B cell (primary cell): ENCODE measurements around the gene SYNE2. TPM values are rescaled to one million over a fixed set of nuclear protein-coding genes. Genes with fewer than 3 reads are reported as not detected.
"Not testable (repeated sequence)": the region's sequence is repeated elsewhere in the genome, so short reads cannot be mapped to it uniquely, and the experiment has no call there.

Source experiments
- ATAC-seq: fragments of 200-7000 bp; cut with Tn5 transposase; one replicate; pipeline ENCODE4 v1.10.0; 2021; ENCODE audit warnings: low read depth, mild to moderate bottlenecking, moderate number of reproducible peaks, moderate library complexity
- CTCF ChIA-PET: fragments of 350-600 bp; sonication (Branson Sonifier 250); formaldehyde crosslinking; loops from one replicate; lab custom pipeline; 2021; ENCODE audit warnings: antibody characterized with exemption, inconsistent platforms; lab: Charles Lee
- POLR2A ChIA-PET: fragments of 350-600 bp; sonication (Branson Sonifier 250); formaldehyde crosslinking; loops from one replicate; lab custom pipeline; 2021; ENCODE audit warnings: antibody characterized with exemption; lab: Charles Lee
- DNase-seq: peaks from one replicate; pipeline ENCODE4 v3.0.0; 2013
- H2AFZ ChIP-seq: 2 replicates; pipeline ENCODE4 v1.6.1; 2012; ENCODE audit warnings: mild to moderate bottlenecking, low read depth, low read length; ENCODE audit not compliant: insufficient read depth, poor library complexity, severe bottlenecking
- H3K27ac ChIP-seq, 2 donors: 1 replicate in 1 of 2; 2 replicates in 1 of 2; pipeline ENCODE4 v1.5.1; 2012 to 2013; ENCODE audit warnings: low read length in 2 of 2, mild to moderate bottlenecking in 2 of 2, moderate library complexity in 1 of 2
- H3K27me3 ChIP-seq, 4 experiments: fragments of 200-600 bp in 1 of 4; sonication (generic) in 1 of 4; replicated peaks in 1 of 4; 1 replicate in 2 of 4; 2 replicates in 2 of 4; pipeline versions ENCODE4 v1.6.1 to v1.7.0; 2013 to 2016; ENCODE audit warnings: low read length in 3 of 4, mild to moderate bottlenecking in 2 of 4, mixed read lengths in 1 of 4, moderate library complexity in 1 of 4; ENCODE audit not compliant: insufficient read depth in 4 of 4, control insufficient read depth in 3 of 4; ENCODE audit errors: control extremely low read depth in 1 of 4
- H3K36me3 ChIP-seq, 2 experiments: replicated peaks in 1 of 2; 1 replicate in 1 of 2; 2 replicates in 1 of 2; pipeline versions ENCODE4 v1.6.1 to v1.7.1; 2013; ENCODE audit warnings: low read length in 1 of 2; ENCODE audit not compliant: insufficient read depth in 2 of 2, control insufficient read depth in 1 of 2; ENCODE audit errors: control extremely low read depth in 1 of 2, extremely low read depth in 1 of 2
- H3K4me1 ChIP-seq, 2 donors: fragments of 200-600 bp in 1 of 2; sonication (generic) in 1 of 2; 1 replicate in 1 of 2; 2 replicates in 1 of 2; pipeline versions ENCODE4 v1.5.1 to v1.6.1; 2013 to 2017; ENCODE audit warnings: low read length in 2 of 2; ENCODE audit not compliant: control insufficient read depth in 2 of 2, insufficient read depth in 2 of 2
- H3K4me2 ChIP-seq: replicated peaks from 2 replicates; pipeline ENCODE3; 2012; ENCODE audit warnings: mild to moderate bottlenecking, low read depth, low read length; ENCODE audit not compliant: poor library complexity, severe bottlenecking
- H3K4me3 ChIP-seq, 5 experiments: fragments of 200-600 bp in 1 of 5; sonication (generic) in 1 of 5; 1 replicate in 3 of 5; 2 replicates in 2 of 5; pipeline versions ENCODE4 v1.5.1 to v1.7.0; 2011 to 2016; ENCODE audit warnings: low read length in 4 of 5, mild to moderate bottlenecking in 4 of 5, low read depth in 2 of 5, control low read depth in 1 of 5, moderate library complexity in 1 of 5; ENCODE audit not compliant: insufficient read depth in 1 of 5; ENCODE audit errors: control extremely low read depth in 1 of 5, extremely low read depth in 1 of 5
- H3K79me2 ChIP-seq: fragments of 200-600 bp; sonication (generic); one replicate; pipeline ENCODE4 v1.6.0; 2016; ENCODE audit warnings: low read length; ENCODE audit not compliant: control insufficient read depth, insufficient read depth
- H3K9ac ChIP-seq: fragments of 200-600 bp; sonication (generic); 2 replicates; pipeline ENCODE4 v1.6.1; 2017; ENCODE audit warnings: mild to moderate bottlenecking, low read length, moderate library complexity
- H3K9me3 ChIP-seq, 3 donors: one replicate each; pipeline versions ENCODE4 v1.6.1 to v1.7.1; 2013; ENCODE audit warnings: low read length in 2 of 3; ENCODE audit not compliant: control insufficient read depth in 2 of 3, insufficient read depth in 1 of 3; ENCODE audit errors: control extremely low read depth in 1 of 3
- H4K20me1 ChIP-seq: 2 replicates; pipeline ENCODE4 v1.6.0; 2012; ENCODE audit warnings: mild to moderate bottlenecking, low read length; ENCODE audit not compliant: insufficient read depth, control insufficient read depth, poor library complexity, severe bottlenecking
- H3K27ac Mint-ChIP-seq: one replicate; pipeline ENCODE4 v1.8.0; 2021; ENCODE audit warnings: mixed read lengths
- H3K27me3 Mint-ChIP-seq: one replicate; pipeline ENCODE4 v1.8.0; 2021; ENCODE audit warnings: mixed read lengths
- H3K4me1 Mint-ChIP-seq: one replicate; pipeline ENCODE4 v1.8.0; 2021; ENCODE audit warnings: mixed read lengths
- H3K4me3 Mint-ChIP-seq: one replicate; pipeline ENCODE4 v1.8.0; 2021; ENCODE audit warnings: mixed read lengths
- H3K9me3 Mint-ChIP-seq: one replicate; pipeline ENCODE4 v1.8.0; 2022; ENCODE audit warnings: mixed read lengths; ENCODE audit not compliant: insufficient read depth
- EZH2 ChIP-seq: IDR thresholded peaks from 2 replicates; pipeline ENCODE4 v1.6.1; 2012; ENCODE audit warnings: borderline replicate concordance, low read depth, mild to moderate bottlenecking, moderate library complexity, low read length; ENCODE audit not compliant: insufficient read depth, poor library complexity, severe bottlenecking
- WGBS: methylation state at CpG from one replicate; pipeline ENCODE4 v1.1.5; 2013; ENCODE audit warnings: missing lambda C conversion rate; ENCODE audit not compliant: insufficient coverage; 5-methylcytosine and 5-hydroxymethylcytosine counted together
- intact Hi-C: fragments of 100-400 bp; cut with micrococcal nuclease; formaldehyde crosslinking; loops from one replicate; pipeline ENCODE4 v1.10.0; 2022
- polyA plus RNA-seq: library from polyadenylated mRNA; depleted of rRNA; stranded (reverse); fragments of >200 nt; gene quantifications from 2 replicates; pipeline ENCODE4 v1.2.3, GENCODE V29; 2012
- total RNA-seq, 2 donors: library from RNA; stranded (reverse); fragments of 120-200 nt in 1 of 2; gene quantifications; 1 replicate in 1 of 2; 2 replicates in 1 of 2; pipeline versions ENCODE4 v1.2.3 to v1.2.4, GENCODE V29; 2013 to 2022
- TF ChIP-seq, protein P1 (sequence below): fragments of 200-600 bp; IDR thresholded peaks from one replicate; pipeline ENCODE4 v1.8.0; 2022; ENCODE audit warnings: antibody characterized with exemption, mild to moderate bottlenecking

The SYNE2 gene
- total and polyA plus RNA-seq, 2 donors (not counting 1 experiment from before 2014, with no cell fraction given) = 39.5 to 105 TPM

DNA sequence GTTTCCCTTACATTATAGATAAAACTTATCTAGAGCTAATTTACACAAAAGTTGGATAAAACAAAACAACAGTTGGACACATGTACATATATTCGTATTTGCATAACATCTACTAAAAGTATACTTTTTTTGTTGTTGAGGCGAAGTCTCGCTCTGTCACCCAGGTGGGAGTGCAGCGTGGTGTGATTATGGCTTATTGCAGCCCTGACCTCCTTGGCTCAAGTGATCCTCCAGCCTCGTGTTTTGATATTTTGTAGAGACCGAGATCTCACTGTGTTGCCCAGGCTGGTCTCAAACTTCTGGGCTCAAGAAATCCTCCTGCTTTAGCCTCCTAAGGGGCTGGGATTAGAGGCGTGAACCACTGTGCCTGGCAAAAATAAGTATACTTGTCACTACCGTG is 9.4 kb downstream of the SYNE2 start:
- no peak for ATAC-seq
- CTCF ChIA-PET = no interaction called here
- H3K4me3 Mint-ChIP-seq = peak overlapping the region; percentile 11
- Histone ChIP-seq H3K4me1 (peaks cover 21 to 29% of the 10 kb centered on the region in 2 donors), H4K20me1 (no peaks in the 10 kb centered on the region), H3K9me3 (no peaks in the 10 kb centered on the region), H3K4me2 (no peak overlapping the region), H3K27me3 (no peaks in the 10 kb centered on the region), H3K4me3 (no peak overlapping the region), H3K27ac (no peak overlapping the region), H3K79me2 (peaks cover 54% of the 10 kb centered on the region), H2AFZ (no peak overlapping the region), H3K36me3 (no peaks in the 10 kb centered on the region), H3K9ac (no peak overlapping the region)
- intact Hi-C loops = loop anchor here (1.0 kb wide), 1 partner anchor 8 kb away; no protein-coding TSS in a partner anchor
- no peak overlapping the region for H3K27ac Mint-ChIP-seq
- no peaks in the 10 kb centered on the region for H3K27me3 Mint-ChIP-seq
- TF ChIP-seq, protein P1, sequence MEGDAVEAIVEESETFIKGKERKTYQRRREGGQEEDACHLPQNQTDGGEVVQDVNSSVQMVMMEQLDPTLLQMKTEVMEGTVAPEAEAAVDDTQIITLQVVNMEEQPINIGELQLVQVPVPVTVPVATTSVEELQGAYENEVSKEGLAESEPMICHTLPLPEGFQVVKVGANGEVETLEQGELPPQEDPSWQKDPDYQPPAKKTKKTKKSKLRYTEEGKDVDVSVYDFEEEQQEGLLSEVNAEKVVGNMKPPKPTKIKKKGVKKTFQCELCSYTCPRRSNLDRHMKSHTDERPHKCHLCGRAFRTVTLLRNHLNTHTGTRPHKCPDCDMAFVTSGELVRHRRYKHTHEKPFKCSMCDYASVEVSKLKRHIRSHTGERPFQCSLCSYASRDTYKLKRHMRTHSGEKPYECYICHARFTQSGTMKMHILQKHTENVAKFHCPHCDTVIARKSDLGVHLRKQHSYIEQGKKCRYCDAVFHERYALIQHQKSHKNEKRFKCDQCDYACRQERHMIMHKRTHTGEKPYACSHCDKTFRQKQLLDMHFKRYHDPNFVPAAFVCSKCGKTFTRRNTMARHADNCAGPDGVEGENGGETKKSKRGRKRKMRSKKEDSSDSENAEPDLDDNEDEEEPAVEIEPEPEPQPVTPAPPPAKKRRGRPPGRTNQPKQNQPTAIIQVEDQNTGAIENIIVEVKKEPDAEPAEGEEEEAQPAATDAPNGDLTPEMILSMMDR = no peak
- no peak for TF ChIP-seq EZH2
- POLR2A ChIA-PET = no interaction called here
- no peaks in the 10 kb centered on the region for H3K9me3 Mint-ChIP-seq
- DNase-seq = no peak
- H3K4me1 Mint-ChIP-seq = peaks cover 43% of the 10 kb centered on the region
- 87% methylated on average over 3 of the region's 8 CpGs for WGBS

DNA sequence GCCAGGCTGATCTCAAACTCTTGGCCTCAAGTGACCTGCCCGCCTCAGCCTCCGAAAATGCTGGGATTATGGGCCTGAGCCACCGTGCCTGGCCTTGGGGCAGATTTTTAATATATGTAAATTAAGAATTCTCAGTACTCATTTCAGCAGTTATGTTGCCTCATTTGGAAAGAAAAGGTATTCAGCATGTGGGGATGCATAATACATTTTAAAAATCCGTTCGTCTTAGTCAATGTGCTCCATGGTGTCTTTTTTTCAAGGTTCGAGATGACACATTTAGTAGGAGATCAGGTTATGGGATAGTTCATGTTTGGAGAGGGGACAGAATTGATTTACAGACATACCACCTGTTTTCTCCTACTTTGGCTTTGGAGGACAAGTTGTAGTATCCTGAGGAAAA is 10.2 kb downstream of the SYNE2 start:
- Histone ChIP-seq H3K4me3 (no peak overlapping the region), H3K4me2 (no peak overlapping the region), H3K27ac (no peak overlapping the region), H3K4me1 (peaks cover 29 to 38% of the 10 kb centered on the region in 2 donors), H3K79me2 (peaks cover 47% of the 10 kb centered on the region), H2AFZ (no peak overlapping the region), H3K9me3 (no peaks in the 10 kb centered on the region), H4K20me1 (no peaks in the 10 kb centered on the region), H3K27me3 (no peaks in the 10 kb centered on the region), H3K36me3 (no peaks in the 10 kb centered on the region), H3K9ac (no peak overlapping the region)
- DNase-seq = no peak
- no peaks in the 10 kb centered on the region for H3K9me3 Mint-ChIP-seq
- H3K4me3 Mint-ChIP-seq = peak overlapping the region; percentile 52
- ChIA-PET POLR2A (no interaction called here), CTCF (interaction anchor here (1.6 to 1.9 kb wide), 2 partner anchors 8 to 10 kb away, joined by 5 to 11 read pairs; partner anchors contain the start of gene SYNE2)
- no peak for ATAC-seq
- no peak for TF ChIP-seq EZH2
- TF ChIP-seq, protein P1 = no peak
- H3K4me1 Mint-ChIP-seq = peaks cover 43% of the 10 kb centered on the region
- WGBS = no CpG with 5 or more reads among the region's 6 CpGs
- peak overlapping the region; percentile 78 for H3K27ac Mint-ChIP-seq
- H3K27me3 Mint-ChIP-seq = no peaks in the 10 kb centered on the region
- intact Hi-C loops = no loop called here

DNA sequence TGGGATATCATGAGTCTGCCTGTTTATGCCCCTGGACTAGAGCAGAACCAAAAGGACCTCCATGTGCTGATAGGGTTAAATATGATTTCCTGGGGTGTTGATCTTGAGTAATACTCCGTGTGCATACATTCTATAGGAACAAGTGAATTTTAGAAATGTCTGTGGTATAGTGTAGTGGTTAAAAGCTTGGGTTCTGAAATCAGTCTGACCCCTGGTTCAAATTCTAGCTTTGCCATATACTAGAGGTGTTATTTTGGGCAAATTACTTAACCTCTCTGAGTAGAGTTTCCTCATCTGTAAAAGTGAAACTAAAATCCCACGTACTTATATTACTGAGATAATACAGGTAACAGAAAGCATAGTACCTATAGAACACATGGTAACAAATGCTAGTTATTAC is 12.0 kb downstream of the SYNE2 start:
- H3K27ac Mint-ChIP-seq = peak overlapping the region; percentile 83
- Histone ChIP-seq H3K79me2 (peaks cover 37% of the 10 kb centered on the region), H3K27ac (peak overlapping the region; percentile 53 to 77), H3K4me1 (peaks cover 46 to 55% of the 10 kb centered on the region in 2 donors), H3K9ac (peak overlapping the region; percentile 51), H3K4me2 (peak overlapping the region; percentile 50), H3K4me3 (peak overlapping the region in 3 of 5 experiments; percentile 11 to 46 (median 15)), H2AFZ (peak overlapping the region; percentile 30)
- H3K4me3 Mint-ChIP-seq = peak overlapping the region; percentile 61
- H4K20me1 ChIP-seq, H3K27me3 Mint-ChIP-seq, H3K9me3 Mint-ChIP-seq, H3K9me3 ChIP-seq, H3K36me3 ChIP-seq, intact Hi-C loops, H3K27me3 ChIP-seq, DNase-seq: not testable (repeated sequence)
- no CpG with 5 or more reads among the region's 2 CpGs for WGBS
- ChIA-PET POLR2A (interaction anchor here (0.7 to 1.3 kb wide), 2 partner anchors 11 to 69 kb away, joined by 3 to 9 read pairs; no protein-coding TSS in a partner anchor), CTCF (interaction anchor here (1.6 to 2.2 kb wide), 3 partner anchors 10 to 439 kb away, joined by 5 to 11 read pairs (median 5); partner anchors contain the start of gene SYNE2)
- ATAC-seq = peak; percentile 21
- H3K4me1 Mint-ChIP-seq = peaks cover 58% of the 10 kb centered on the region
